Pancreas (tissue), 10 donors: Measurements from ENCODE around the gene LPAR3. TPM values are rescaled to one million over a fixed set of nuclear protein-coding genes. Genes with fewer than 3 reads are reported as not detected.

Experiments used
- ATAC-seq, 4 donors: fragments of 200-7000 bp; cut with Tn5 transposase; one replicate each; pipeline versions ENCODE4 v1.8.0 to v1.9.1; 2020; ENCODE audit warnings: mild to moderate bottlenecking in 4 of 4, moderate library complexity in 4 of 4
- DNase-seq, 6 donors: peaks; one replicate each; pipeline ENCODE4 v3.0.0-alpha.2; 2020
- FAIRE-seq: peaks from 2 replicates; lab custom pipeline; 2012; peaks lifted over from hg19 to GRCh38; lab: Jason Lieb, UNC
- H3K27ac ChIP-seq, 4 donors: fragments of 200-600 bp; sonication (generic); 1 replicate in 3 of 4; 2 replicates in 1 of 4; pipeline versions ENCODE4 v1.5.0 to v1.8.0; 2020
- H3K27me3 ChIP-seq, 4 donors: fragments of 200-600 bp; one replicate each; pipeline ENCODE4 v1.8.0; 2021
- H3K36me3 ChIP-seq, 3 donors: fragments of 200-600 bp; sonication (generic) in 1 of 3; one replicate each; pipeline versions ENCODE4 v1.5.0 to v1.8.0; 2020 to 2021
- H3K4me1 ChIP-seq, 3 donors: fragments of 200-600 bp; one replicate each; pipeline ENCODE4 v1.8.0; 2021
- H3K4me3 ChIP-seq, 4 donors: fragments of 200-600 bp; sonication (generic) in 2 of 4; one replicate each; pipeline versions ENCODE4 v1.5.0 to v1.8.0; 2020 to 2021
- H3K9me3 ChIP-seq, 4 donors: fragments of 200-600 bp; one replicate each; pipeline ENCODE4 v1.8.0; 2021
- WGBS, 2 donors: extraction: QIAGEN DNeasy Blood & Tissue Kit; methylation state at CpG; one replicate each; pipeline ENCODE4 v1.1.7; 2013; 5-methylcytosine and 5-hydroxymethylcytosine counted together
- intact Hi-C, 3 donors: fragments of 100-400 bp; cut with DNase I; formaldehyde crosslinking; loops; one replicate each; pipeline versions ENCODE4 v1.11.1 to v1.14.2; 2022
- polyA plus RNA-seq, 2 donors: library from polyadenylated mRNA; stranded (reverse); fragments of 200-250 nt; gene quantifications; one replicate each; pipeline ENCODE4 v1.2.3, GENCODE V29; 2013
- total RNA-seq, 6 donors: library from RNA; stranded (reverse); fragmentation: NEBNext Ultra II Directional in 4 of 6; extraction: Animal tissue kit (Norgen Biotek cat#: 25700) in 4 of 6; gene quantifications; one replicate each; pipeline versions ENCODE4 v1.2.1 to v1.2.4, GENCODE V29; 2021 to 2023
- TF ChIP-seq, protein P1 (sequence below), 4 donors: fragments of 200-600 bp; sonication (generic) in 3 of 4; IDR thresholded peaks; one replicate each; pipeline versions ENCODE4 v1.5.0 to v1.8.0; 2021; ENCODE audit warnings: antibody characterized with exemption in 4 of 4
- donor health status: healthy with polysubstance abuse.
- donor health status: DM: no; HTN: no; CAD: no; lungs with moderate emphysema.
- donor health status: DM: no; HTN: no; CAD: no.
- donor health status: control.
- donor health status: control.
- donor health status: Bipolar disorder and iron deficiency.
- donor health status: DM: yes; HTN: yes; CAD: no.
- donor health status: DM: no; HTN: no; CAD: no.
- donor health status: DM: no; HTN: no; CAD: no.
- donor health status: DM: yes; HTN: yes; CAD: no.

The LPAR3 gene
- total and polyA plus RNA-seq, 8 donors: 1.4 to 19.5 (median 11.1) TPM

DNA sequence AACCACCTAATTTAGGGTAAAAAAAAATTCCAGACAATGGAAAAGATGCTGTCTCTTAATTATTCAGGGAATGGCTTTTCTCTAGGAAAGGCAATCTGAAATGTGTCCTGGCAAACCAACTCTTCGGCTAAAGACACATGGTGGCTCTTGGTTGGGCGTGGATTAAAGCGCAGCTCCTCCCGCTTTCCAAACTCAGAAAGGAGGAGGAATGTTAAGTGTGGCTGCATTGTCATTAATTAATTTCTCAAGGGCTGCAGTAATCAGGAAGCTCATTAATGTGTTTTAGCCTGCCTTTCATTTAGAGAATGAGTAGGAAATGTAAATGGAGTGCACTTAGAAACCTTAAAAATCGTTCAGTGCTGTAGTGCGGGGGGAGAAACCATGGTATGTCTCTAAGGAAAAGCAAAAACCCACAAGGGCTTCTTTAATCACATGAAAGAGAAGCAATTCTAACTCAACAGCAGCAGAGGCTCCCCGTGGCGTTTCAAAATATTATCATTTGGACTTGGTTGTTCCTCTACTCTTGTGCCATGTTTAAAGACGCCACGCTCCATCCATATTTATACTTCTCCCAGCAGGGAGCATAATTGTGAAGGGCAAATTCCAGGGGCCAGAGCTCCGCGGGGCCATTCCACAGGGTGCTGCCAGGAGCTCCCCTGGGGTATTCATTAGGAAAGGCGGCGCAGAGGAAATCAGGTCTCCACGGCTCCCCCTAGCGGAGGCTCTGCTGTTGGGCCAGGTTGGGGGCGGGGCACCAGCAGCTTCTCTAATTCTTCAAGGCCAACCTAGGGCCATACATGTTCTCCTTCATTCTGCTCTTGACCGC is 110.8 kb downstream of the LPAR3 start:
- intact Hi-C loops: no loop called here
- Histone ChIP-seq H3K9me3 (no peaks in the 10 kb centered on the region), H3K27ac (no peak overlapping the region), H3K4me1 (no peaks in the 10 kb centered on the region), H3K27me3 (no peaks in the 10 kb centered on the region), H3K36me3 (no peaks in the 10 kb centered on the region), H3K4me3 (no peak overlapping the region)
- peak in 5 of 6 donors; percentile 52 to 86 (median 72) for DNase-seq
- TF ChIP-seq, protein P1, sequence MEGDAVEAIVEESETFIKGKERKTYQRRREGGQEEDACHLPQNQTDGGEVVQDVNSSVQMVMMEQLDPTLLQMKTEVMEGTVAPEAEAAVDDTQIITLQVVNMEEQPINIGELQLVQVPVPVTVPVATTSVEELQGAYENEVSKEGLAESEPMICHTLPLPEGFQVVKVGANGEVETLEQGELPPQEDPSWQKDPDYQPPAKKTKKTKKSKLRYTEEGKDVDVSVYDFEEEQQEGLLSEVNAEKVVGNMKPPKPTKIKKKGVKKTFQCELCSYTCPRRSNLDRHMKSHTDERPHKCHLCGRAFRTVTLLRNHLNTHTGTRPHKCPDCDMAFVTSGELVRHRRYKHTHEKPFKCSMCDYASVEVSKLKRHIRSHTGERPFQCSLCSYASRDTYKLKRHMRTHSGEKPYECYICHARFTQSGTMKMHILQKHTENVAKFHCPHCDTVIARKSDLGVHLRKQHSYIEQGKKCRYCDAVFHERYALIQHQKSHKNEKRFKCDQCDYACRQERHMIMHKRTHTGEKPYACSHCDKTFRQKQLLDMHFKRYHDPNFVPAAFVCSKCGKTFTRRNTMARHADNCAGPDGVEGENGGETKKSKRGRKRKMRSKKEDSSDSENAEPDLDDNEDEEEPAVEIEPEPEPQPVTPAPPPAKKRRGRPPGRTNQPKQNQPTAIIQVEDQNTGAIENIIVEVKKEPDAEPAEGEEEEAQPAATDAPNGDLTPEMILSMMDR (IDR thresholded peaks at IDR 0.05): peak; percentile 39 to 54 (median 47)
- FAIRE-seq: no peak
- WGBS, 2 donors: 55 to 57% methylated on average over 18 of the region's 18 CpGs
- peak; percentile 69 to 96 (median 91) for ATAC-seq

- H3K4me3 ChIP-seq: no peak overlapping the region
- DNase-seq (no peak), ATAC-seq (peak in 1 of 4 donors; percentile 33), FAIRE-seq (no peak)
- 64 to 69% methylated on average over 8 of the region's 8 CpGs for WGBS, 2 donors
- TF ChIP-seq, protein P1 (IDR thresholded peaks at IDR 0.05): no peak
- H3K9me3 ChIP-seq: no peaks in the 10 kb centered on the region
- no peaks in the 10 kb centered on the region for H3K27me3 ChIP-seq
- no peak overlapping the region for H3K27ac ChIP-seq
- no peaks in the 10 kb centered on the region for H3K36me3 ChIP-seq
- H3K4me1 ChIP-seq: no peaks in the 10 kb centered on the region
- intact Hi-C loops: loop anchor here in 1 of 3 donors (10.0 kb wide), 1 partner anchor 165 kb away; no protein-coding TSS in a partner anchor
Measured at GRCh38 chr1:84780000-84780716, 112.8 kb downstream of the LPAR3 start.

DNA sequence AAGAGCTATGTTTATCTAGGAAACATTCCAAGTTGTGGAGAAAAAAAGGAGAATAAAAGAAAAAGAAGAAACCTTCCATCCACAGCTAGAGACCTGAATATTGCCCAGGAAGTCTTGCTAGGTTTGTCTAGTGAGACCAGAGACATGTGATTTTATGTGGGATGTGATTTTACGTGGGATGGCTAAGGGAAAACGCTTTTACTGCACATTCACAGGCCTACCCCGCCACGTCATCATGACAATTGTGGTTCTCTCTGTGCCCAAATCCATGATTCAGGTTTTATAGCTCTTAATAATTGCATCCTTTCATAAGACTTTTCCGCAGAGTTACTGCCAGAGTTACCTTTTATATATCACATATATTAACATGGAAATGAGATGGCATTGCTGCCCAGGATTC is 116.4 kb downstream of the LPAR3 start:
- no peaks in the 10 kb centered on the region for H3K9me3 ChIP-seq
- FAIRE-seq: no peak
- TF ChIP-seq, protein P1 (IDR thresholded peaks at IDR 0.05): no peak
- H3K27me3 ChIP-seq: no peaks in the 10 kb centered on the region
- peaks cover 0 to 6% (median 0%) of the 10 kb centered on the region in 3 donors for H3K4me1 ChIP-seq
- WGBS, 2 donors: 79 to 84% methylated on average over 5 of the region's 5 CpGs
- H3K36me3 ChIP-seq: no peaks in the 10 kb centered on the region
- no peak overlapping the region for H3K4me3 ChIP-seq
- no peak for ATAC-seq
- intact Hi-C loops: loop anchor here in 1 of 3 donors (10.0 kb wide), 1 partner anchor 168 kb away; no protein-coding TSS in a partner anchor
- no peak for DNase-seq
- H3K27ac ChIP-seq: no peak overlapping the region

GRCh38 chr1:84775535-84775920 is 117.5 kb downstream of the LPAR3 start:
- peaks cover 0 to 6% (median 0%) of the 10 kb centered on the region in 3 donors for H3K4me1 ChIP-seq
- H3K27ac ChIP-seq: no peak overlapping the region
- no peaks in the 10 kb centered on the region for H3K9me3 ChIP-seq
- 52 to 54% methylated on average over 3 of the region's 3 CpGs for WGBS, 2 donors
- ATAC-seq (no peak), FAIRE-seq (no peak), DNase-seq (no peak)
- H3K4me3 ChIP-seq: no peak overlapping the region
- H3K27me3 ChIP-seq: no peaks in the 10 kb centered on the region
- intact Hi-C loops: loop anchor here in 1 of 3 donors (10.0 kb wide), 1 partner anchor 169 kb away; no protein-coding TSS in a partner anchor
- TF ChIP-seq, protein P1 (IDR thresholded peaks at IDR 0.05): no peak
- H3K36me3 ChIP-seq: no peaks in the 10 kb centered on the region
